HG02981 (cell line): ENCODE results near the gene SRSF3.

Experiments used
- ATAC-seq: cut with Tn5 transposase; IDR thresholded peaks from one replicate; pipeline ENCODE4 v1.9.1; 2021; ENCODE audit warnings: mild to moderate bottlenecking, moderate library complexity; ENCODE audit not compliant: unreplicated experiment

Gene SRSF3

GRCh38 chr6:36622901-36623546, 28.9 kb downstream of the SRSF3 start:
- no peak for ATAC-seq

- peak; percentile 45 for ATAC-seq
Observed at GRCh38 chr6:36623547-36624459, 29.6 kb downstream of the SRSF3 start.

- no peak for ATAC-seq
Observed at GRCh38 chr6:36624461-36625157, 30.4 kb downstream of the SRSF3 start.

- no peak for ATAC-seq
Observed at GRCh38 chr6:36625158-36625919, 31.2 kb downstream of the SRSF3 start.

- no peak for ATAC-seq
Observed at GRCh38 chr6:36626636-36627035, 32.5 kb downstream of the SRSF3 start.

- no peak for ATAC-seq
Observed at GRCh38 chr6:36627141-36627540, 33.0 kb downstream of the SRSF3 start.

- no peak for ATAC-seq
Observed at GRCh38 chr6:36627801-36628246, 33.7 kb downstream of the SRSF3 start.

- ATAC-seq: no peak
Observed at GRCh38 chr6:36629784-36630183, 35.6 kb downstream of the SRSF3 start.

- no peak for ATAC-seq
Observed at GRCh38 chr6:36631326-36632011, 37.3 kb downstream of the SRSF3 start.

- ATAC-seq: no peak
Observed at GRCh38 chr6:36633370-36633769, 39.2 kb downstream of the SRSF3 start.

- no peak for ATAC-seq
Observed at GRCh38 chr6:36633915-36634314, 39.8 kb downstream of the SRSF3 start.

GRCh38 chr6:36634317-36635108, 40.4 kb downstream of the SRSF3 start:
- ATAC-seq: no peak

GRCh38 chr6:36636283-36636682, 42.1 kb downstream of the SRSF3 start:
- no peak for ATAC-seq

- no peak for ATAC-seq
Observed at GRCh38 chr6:36636687-36637418, 42.7 kb downstream of the SRSF3 start.

GRCh38 chr6:36638579-36638978, 44.4 kb downstream of the SRSF3 start:
- ATAC-seq: no peak

GRCh38 chr6:36639171-36639808, 45.1 kb downstream of the SRSF3 start:
- no peak for ATAC-seq

GRCh38 chr6:36641543-36641942, 47.4 kb downstream of the SRSF3 start:
- ATAC-seq: no peak
